Dedifferentiated amniotic fluid mesenchymal stem cell (primary cell): Measurements from ENCODE around the gene EDRF1.

ENCODE experiments used
- DNase-seq: peaks from one replicate; pipeline ENCODE4 v3.0.0-alpha.2; 2016; ENCODE audit errors: extremely low spot score

The EDRF1 gene

GRCh38 chr10:125792342-125793300 lies 73.1 kb downstream of the EDRF1 start:
- no peak for DNase-seq

- no peak for DNase-seq
These were observed 75.6 kb downstream of the EDRF1 start for GRCh38 chr10:125795128-125795527.

GRCh38 chr10:125795637-125796190 lies 76.2 kb downstream of the EDRF1 start:
- no peak for DNase-seq

- no peak for DNase-seq
These were observed 77.9 kb downstream of the EDRF1 start for GRCh38 chr10:125797424-125797823.

- DNase-seq = no peak
These were observed 78.6 kb downstream of the EDRF1 start for GRCh38 chr10:125797994-125798662.

- DNase-seq = no peak
These were observed 80.1 kb downstream of the EDRF1 start for GRCh38 chr10:125799451-125800182.

GRCh38 chr10:125801574-125801973 lies 82.1 kb downstream of the EDRF1 start:
- DNase-seq = no peak

- no peak for DNase-seq
These were observed 82.6 kb downstream of the EDRF1 start for GRCh38 chr10:125802131-125802530.

GRCh38 chr10:125802739-125803138 lies 83.2 kb downstream of the EDRF1 start:
- DNase-seq = no peak

GRCh38 chr10:125808047-125808446 lies 88.5 kb downstream of the EDRF1 start:
- DNase-seq = no peak

GRCh38 chr10:125811251-125811650 lies 91.7 kb downstream of the EDRF1 start:
- no peak for DNase-seq

GRCh38 chr10:125812128-125812750 lies 92.7 kb downstream of the EDRF1 start:
- DNase-seq = peak; percentile 30
